SK-N-DZ (cell line): ENCODE data around the gene PARVG.

ENCODE experiments used
- DNase-seq: peaks from one replicate; pipeline ENCODE4 v3.0.0-alpha.2; 2015; ENCODE audit warnings: low spot score

The PARVG gene

GRCh38 chr22:44179989-44180705 is 578 bp upstream of the PARVG start:
- DNase-seq = no peak

GRCh38 chr22:44181033-44181911 is 547 bp downstream of the PARVG start:
- no peak for DNase-seq

GRCh38 chr22:44181912-44182587 is 1.3 kb downstream of the PARVG start:
- DNase-seq = no peak

GRCh38 chr22:44182588-44183286 is 2.0 kb downstream of the PARVG start:
- DNase-seq = no peak

- DNase-seq = no peak
Observed at GRCh38 chr22:44183287-44183588, 2.5 kb downstream of the PARVG start.

- no peak for DNase-seq
Observed at GRCh38 chr22:44184006-44184405, 3.3 kb downstream of the PARVG start.

GRCh38 chr22:44185237-44186120 is 4.8 kb downstream of the PARVG start:
- no peak for DNase-seq

GRCh38 chr22:44186121-44186510 is 5.4 kb downstream of the PARVG start:
- DNase-seq = no peak

GRCh38 chr22:44186737-44187136 is 6.0 kb downstream of the PARVG start:
- no peak for DNase-seq

- DNase-seq = no peak
Observed at GRCh38 chr22:44187652-44188230, 7.0 kb downstream of the PARVG start.

GRCh38 chr22:44188316-44188715 is 7.6 kb downstream of the PARVG start:
- DNase-seq = no peak

- no peak for DNase-seq
Observed at GRCh38 chr22:44188986-44189630, 8.4 kb downstream of the PARVG start.

GRCh38 chr22:44190381-44190976 is 9.8 kb downstream of the PARVG start:
- no peak for DNase-seq

- no peak for DNase-seq
Observed at GRCh38 chr22:44191036-44191454, 10.3 kb downstream of the PARVG start.

- no peak for DNase-seq
Observed at GRCh38 chr22:44192098-44192815, 11.5 kb downstream of the PARVG start.

GRCh38 chr22:44192816-44193534 is 12.2 kb downstream of the PARVG start:
- no peak for DNase-seq

- DNase-seq = no peak
Observed at GRCh38 chr22:44193535-44193891, 12.8 kb downstream of the PARVG start.

- DNase-seq = no peak
Observed at GRCh38 chr22:44194569-44194968, 13.8 kb downstream of the PARVG start.
